Motor neuron (in vitro differentiated cells): Measurements from ENCODE around the gene CIDEC. TPM values are rescaled to one million over a fixed set of nuclear protein-coding genes. Genes with fewer than 3 reads are reported as not detected.
"Not testable (repeated sequence)": the region's sequence is repeated elsewhere in the genome, so short reads cannot be mapped to it uniquely, and the experiment has no call there.

Experiments used
- ATAC-seq, 8 experiments: fragments of 200-7000 bp; cut with Tn5 transposase; replicated peaks in 6 of 8; 2 replicates each; pipeline ENCODE4 v1.8.0; 2021; ENCODE audit warnings: mild to moderate bottlenecking in 8 of 8, moderate library complexity in 8 of 8
- H3K27ac ChIP-seq, 2 donors: fragments of 250-450 bp; sonication (Bioruptor Pico); 2 replicates each; pipeline ENCODE4 v1.9.0; 2021; ENCODE audit warnings: antibody characterized with exemption in 2 of 2, mild to moderate bottlenecking in 2 of 2, moderate library complexity in 1 of 2
- H3K4me1 ChIP-seq, 2 donors: fragments of 250-450 bp; sonication (Bioruptor Pico); replicated peaks in 1 of 2; 2 replicates each; pipeline ENCODE4 v1.6.1; 2021; ENCODE audit warnings: antibody characterized with exemption in 2 of 2, mild to moderate bottlenecking in 2 of 2, moderate library complexity in 1 of 2
- H3K4me3 ChIP-seq, 5 donors: fragments of 250-450 bp; sonication (Bioruptor Pico); 2 replicates each; pipeline ENCODE4 v1.9.0; 2021; ENCODE audit warnings: antibody characterized with exemption in 5 of 5, mild to moderate bottlenecking in 5 of 5, moderate library complexity in 4 of 5
- WGBS, 10 experiments: fragments of 450-650 bp; shearing (Covaris generic); methylation state at CpG; one replicate each; pipeline ENCODE4 v1.0.0; 2022; 5-methylcytosine and 5-hydroxymethylcytosine counted together
- in situ Hi-C, 9 experiments: fragments of 400-800 bp; cut with MboI; loops; one replicate each; pipeline ENCODE4 v1.15.0; 2021; ENCODE audit warnings: low sequenced_read_pairs in 9 of 9, low pct_unique_long_range_greater_than_20kb in 2 of 9; ENCODE audit not compliant: unreplicated experiment in 9 of 9
- total RNA-seq, 8 experiments: library from RNA; unstranded; fragments of 300-600 nt; gene quantifications; 2 replicates each; pipeline versions ENCODE4 v1.2.3 to v1.2.4, GENCODE V29; 2022

CIDEC gene
- total RNA-seq, 8 experiments from 2014 or later, result 0.43 TPM; not detected in 7

DNA sequence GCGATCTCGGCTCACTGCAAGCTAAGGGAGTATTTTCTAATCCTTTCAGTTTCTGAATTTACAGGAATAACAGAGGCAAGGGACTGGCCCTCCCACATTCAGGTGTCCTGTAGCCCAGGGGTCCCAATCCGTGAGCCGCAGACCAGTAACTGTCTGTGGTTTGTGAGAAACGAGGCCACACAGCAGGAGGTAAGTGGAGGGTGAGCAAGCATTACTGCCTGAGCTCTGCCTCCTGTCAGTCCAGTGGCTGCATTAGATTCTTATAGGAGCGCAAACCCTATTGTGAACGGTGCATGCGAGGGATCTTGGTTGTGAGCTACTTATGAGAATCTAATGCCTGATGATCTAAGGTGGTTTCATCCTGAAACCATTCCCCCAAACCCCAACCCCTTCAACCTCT is 31.8 kb upstream of the CIDEC start:
- ATAC-seq, result no peak
- in situ Hi-C loops, result no loop called here
- 58 to 100% (median 90%) methylated on average over 1 to 8 of the region's 8 CpGs; no CpG with 5 or more reads in 1 of the 10 experiments for WGBS, 10 experiments
- peaks cover 11 to 22% of the 10 kb centered on the region in 2 donors for H3K4me1 ChIP-seq
- no peak overlapping the region for H3K27ac ChIP-seq
- no peak overlapping the region for H3K4me3 ChIP-seq

DNA sequence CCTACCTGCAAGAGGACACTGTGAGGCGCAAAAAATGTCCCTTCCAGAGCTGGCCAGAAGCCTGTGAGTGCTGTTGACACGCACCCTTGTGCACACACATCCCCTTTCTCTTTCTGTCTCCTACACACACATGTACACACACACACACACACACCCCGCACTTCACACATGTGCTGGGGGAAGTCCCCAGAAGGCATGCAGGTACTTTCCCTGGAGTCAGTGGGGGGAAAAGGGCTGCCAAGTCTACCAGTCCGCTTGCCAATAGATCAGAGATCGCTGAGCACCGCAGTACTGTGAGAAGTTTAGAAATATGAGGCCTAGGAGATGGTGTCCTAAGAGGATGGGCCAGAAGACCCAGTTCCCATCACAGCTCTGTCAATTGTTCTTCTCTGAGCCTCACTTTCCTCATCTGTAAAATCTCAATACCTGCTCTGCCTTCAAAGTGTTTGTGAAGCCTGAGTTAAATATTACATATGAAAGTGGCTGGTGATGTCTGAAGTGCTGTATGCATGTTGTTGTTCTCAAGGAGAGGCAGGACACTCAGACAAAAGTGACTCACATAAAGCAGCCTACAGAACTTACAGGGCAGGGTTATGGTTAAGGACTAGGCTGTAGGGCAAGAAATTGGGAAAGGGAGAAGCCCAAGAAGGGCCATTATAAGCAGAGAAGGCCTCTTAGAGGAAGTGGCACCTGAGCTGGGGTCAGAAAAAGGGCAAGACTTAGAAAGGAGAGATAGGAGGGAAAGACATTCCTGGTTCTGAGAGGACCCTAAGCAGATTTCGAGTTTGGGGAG is 29.4 kb upstream of the CIDEC start:
- 17 to 82% (median 55%) methylated on average over 1 to 4 of the region's 7 CpGs; no CpG with 5 or more reads in 2 of the 10 experiments for WGBS, 10 experiments
- in situ Hi-C loops, result no loop called here
- Histone ChIP-seq H3K27ac (no peak overlapping the region), H3K4me1 (no peaks in the 10 kb centered on the region), H3K4me3 (no peak overlapping the region)
- ATAC-seq, result peak in 1 of 8 experiments; percentile 28

DNA sequence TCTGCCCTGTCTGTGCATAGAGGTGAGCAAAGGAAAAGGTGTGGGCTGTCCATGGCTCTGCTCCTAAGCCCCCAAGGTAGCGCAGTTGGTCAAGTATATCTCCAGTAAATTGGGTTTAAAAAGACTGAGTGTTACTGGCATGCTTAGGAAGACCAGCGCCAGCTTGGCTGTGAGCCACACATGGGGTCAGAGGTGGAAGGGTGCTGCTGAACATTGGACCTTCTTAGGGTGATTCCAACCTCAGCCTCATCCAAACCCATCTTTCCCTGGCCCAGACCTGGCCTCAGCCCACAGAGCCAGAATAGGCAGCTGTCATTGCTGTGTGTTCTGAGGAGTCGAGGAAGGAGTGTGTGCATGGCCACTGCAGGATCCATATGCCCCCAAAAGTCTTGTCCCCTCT is 28.2 kb upstream of the CIDEC start:
- Histone ChIP-seq H3K4me1 (no peaks in the 10 kb centered on the region), H3K4me3 (no peak overlapping the region), H3K27ac (no peak overlapping the region)
- in situ Hi-C loops, result no loop called here
- WGBS, 10 experiments, result 83 to 100% (median 92%) methylated on average over 1 to 2 of the region's 3 CpGs; no CpG with 5 or more reads in 5 of the 10 experiments
- no peak for ATAC-seq

DNA sequence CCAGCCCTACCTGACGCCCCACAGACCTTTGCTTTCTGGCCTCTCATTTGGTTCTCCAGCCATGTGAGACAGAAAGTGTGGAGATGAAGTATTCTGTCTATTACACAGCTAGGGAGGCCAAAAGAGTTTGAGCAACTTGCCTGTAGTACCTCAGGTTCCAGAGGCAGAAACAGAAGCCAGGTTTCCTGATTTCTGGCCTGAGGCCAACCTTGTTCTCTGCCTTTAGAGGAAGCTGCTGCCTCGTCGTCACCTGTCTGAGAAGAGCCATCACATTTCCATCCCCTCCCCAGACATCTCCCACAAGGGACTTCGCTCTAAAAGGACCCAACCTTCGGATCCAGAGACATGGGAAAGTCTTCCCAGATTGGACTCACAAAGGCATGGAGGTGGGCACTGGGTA is 26.4 kb upstream of the CIDEC start:
- no peak overlapping the region for H3K27ac ChIP-seq
- no peak overlapping the region for H3K4me3 ChIP-seq
- no peaks in the 10 kb centered on the region for H3K4me1 ChIP-seq
- in situ Hi-C loops, result no loop called here
- 40 to 100% (median 84%) methylated on average over 1 to 3 of the region's 5 CpGs; no CpG with 5 or more reads in 4 of the 10 experiments for WGBS, 10 experiments
- ATAC-seq, result no peak

DNA sequence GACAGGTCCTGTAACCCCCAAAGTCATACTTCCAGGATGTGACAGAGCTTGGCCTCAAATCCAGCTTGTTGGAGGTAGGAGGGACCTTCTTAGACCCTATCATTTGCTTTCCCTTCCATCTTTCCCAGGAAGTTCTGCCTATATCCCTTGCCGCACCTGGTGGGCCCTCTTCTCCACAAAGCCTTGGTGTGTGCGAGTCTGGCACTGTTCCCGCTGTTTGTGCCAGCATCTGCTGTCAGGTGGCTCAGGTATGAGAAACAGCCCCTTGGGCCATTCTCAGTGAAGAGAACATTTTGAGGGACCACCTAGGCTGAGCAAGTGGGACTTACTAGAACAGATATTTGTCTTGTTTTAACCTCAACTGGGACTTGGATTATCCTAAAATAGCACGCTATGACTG is 23.9 kb upstream of the CIDEC start:
- WGBS, 10 experiments, result 73 to 100% (median 100%) methylated on average over 1 to 2 of the region's 4 CpGs; no CpG with 5 or more reads in 2 of the 10 experiments
- ATAC-seq, result no peak
- no peaks in the 10 kb centered on the region for H3K4me1 ChIP-seq

DNA sequence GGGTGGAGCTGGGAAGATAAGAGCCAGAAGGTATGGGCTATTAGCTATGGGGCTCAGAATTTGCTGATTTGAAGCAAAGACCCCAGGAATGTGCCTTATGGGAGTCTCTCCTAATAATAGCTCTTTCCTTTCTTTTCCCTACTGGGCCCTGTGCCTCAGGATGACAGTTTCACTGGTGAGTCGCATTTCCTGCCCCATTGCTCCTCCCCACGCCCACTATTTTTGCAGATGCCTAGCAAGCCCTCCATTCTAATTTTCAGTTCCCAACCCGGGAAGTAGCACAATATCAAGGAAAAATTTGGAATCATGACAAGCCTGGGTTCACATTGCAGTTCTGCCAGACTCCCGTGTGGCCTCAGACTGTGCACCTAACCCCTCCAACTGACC is 23.2 kb upstream of the CIDEC start:
- 14 to 83% (median 51%) methylated on average over 1 to 4 of the region's 4 CpGs; no CpG with 5 or more reads in 3 of the 10 experiments for WGBS, 10 experiments
- in situ Hi-C loops, result no loop called here
- H3K27ac ChIP-seq, result no peak overlapping the region
- ATAC-seq, result peak in 2 of 8 experiments; percentile 38 to 47
- H3K4me1 ChIP-seq, result no peaks in the 10 kb centered on the region
- no peak overlapping the region for H3K4me3 ChIP-seq

More for the DNA sequence above, 23.9 kb upstream of the CIDEC start:
- in situ Hi-C loops, result no loop called here
- Histone ChIP-seq H3K4me3 (no peak overlapping the region), H3K27ac (no peak overlapping the region)

DNA sequence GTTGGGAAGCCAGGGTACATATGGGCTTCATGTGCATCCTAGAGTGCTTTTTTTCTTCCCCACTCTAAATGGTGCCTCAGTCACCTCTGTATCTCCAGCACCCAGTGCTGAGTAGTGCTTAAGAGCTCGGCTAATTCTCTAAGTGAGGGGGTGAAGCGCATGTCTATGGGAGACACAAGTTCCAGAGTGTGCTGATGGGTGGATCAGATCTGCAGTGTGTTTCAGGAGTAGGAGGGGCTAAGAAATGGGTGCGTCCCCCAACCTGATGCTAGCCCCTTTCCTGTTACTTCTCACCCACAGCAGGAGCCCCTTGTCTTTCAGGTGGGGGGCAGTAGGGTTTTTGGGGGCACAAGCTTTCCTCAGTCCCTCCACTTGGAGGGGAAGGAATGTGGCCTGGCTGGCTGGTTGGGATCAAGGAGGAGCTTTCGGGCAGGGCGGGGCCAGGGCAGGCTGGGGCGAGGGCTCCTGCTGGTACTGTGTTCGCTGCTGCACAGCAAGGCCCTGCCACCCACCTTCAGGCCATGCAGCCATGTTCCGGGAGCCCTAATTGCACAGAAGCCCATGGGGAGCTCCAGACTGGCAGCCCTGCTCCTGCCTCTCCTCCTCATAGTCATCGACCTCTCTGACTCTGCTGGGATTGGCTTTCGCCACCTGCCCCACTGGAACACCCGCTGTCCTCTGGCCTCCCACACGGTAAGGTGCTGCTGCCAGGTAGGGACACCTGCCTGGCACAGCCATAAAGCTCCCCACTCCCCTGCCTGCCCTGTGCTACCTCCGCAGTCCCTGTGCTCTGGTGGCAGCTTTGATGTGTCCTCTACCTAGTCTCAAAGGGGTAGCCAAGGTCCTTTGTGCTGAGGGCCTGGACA is 22.6 kb upstream of the CIDEC start, which contains the start of gene IL17RE:
Gene IL17RE (plus strand): TSS at position 477 of the 866 bp plus-strand sequence. CDS start 85 bp downstream, at position 562.
- in situ Hi-C loops, result no loop called here
- H3K27ac ChIP-seq, result no peak within 1 kb of the TSS
- 80 to 100% (median 85%) methylated on average over 1 to 4 of the region's 13 CpGs; no CpG with 5 or more reads in 6 of the 10 experiments for whole genome bisulfite sequencing, 10 experiments
- peak in 5 of 8 experiments; percentile 9 to 64 (median 30) for ATAC-seq
- no peak within 1 kb of the TSS for H3K4me3 ChIP-seq
- peaks cover 0 to 4% of the 10 kb centered on the region in 2 donors for H3K4me1 ChIP-seq

DNA sequence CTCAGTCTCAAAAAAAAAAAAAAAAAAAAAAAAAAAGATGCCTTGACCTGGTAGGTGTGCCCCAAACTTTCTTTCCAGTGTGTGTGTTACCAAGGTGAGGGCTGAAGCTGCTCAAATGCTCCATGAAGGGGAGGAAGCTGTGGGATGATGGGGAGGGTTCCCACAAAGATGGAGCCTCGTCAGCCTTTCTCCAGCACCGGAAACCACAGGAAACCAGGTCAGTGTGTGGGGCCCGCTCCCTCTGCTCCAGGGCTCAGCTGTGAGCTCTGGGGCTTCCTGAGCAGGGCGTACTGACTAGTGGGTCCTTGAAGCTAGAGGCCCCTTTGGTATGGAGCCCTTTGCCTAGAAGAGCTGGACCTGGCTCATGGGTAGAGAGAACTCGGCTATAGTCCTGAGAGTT is 21.9 kb upstream of the CIDEC start:
- Histone ChIP-seq H3K4me1 (peaks cover 0 to 5% of the 10 kb centered on the region in 2 donors), H3K27ac (no peak overlapping the region), H3K4me3 (no peak overlapping the region)
- in situ Hi-C loops, result no loop called here
- no peak for ATAC-seq
- WGBS, 10 experiments, result 74 to 100% (median 100%) methylated on average over 1 to 4 of the region's 5 CpGs; no CpG with 5 or more reads in 4 of the 10 experiments

DNA sequence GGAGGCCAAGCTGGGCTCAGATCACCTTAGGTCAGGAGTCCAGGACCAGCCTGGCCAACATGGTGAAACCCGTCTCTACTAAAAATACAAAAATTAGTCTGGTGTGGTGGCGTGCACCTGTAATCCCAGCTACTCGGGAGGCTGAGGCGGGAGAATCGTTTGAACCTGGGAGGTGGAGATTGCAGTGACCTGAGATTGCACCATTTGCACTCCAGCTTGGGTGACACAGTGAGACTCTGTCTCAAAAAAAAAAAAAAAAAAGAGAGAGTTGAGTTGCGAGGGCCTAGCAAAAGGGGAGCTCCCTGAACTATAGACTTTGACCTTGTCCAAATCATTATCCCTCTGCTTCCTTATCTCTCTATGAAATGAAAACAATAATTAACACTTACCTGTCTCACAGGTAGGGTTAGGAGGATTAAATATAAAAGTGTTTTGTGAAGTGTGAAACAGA is 20.9 kb upstream of the CIDEC start:
- in situ Hi-C loops, ATAC-seq: not testable (repeated sequence)
- 82 to 100% (median 93%) methylated on average over 1 to 5 of the region's 6 CpGs; no CpG with 5 or more reads in 5 of the 10 experiments for WGBS, 10 experiments

DNA sequence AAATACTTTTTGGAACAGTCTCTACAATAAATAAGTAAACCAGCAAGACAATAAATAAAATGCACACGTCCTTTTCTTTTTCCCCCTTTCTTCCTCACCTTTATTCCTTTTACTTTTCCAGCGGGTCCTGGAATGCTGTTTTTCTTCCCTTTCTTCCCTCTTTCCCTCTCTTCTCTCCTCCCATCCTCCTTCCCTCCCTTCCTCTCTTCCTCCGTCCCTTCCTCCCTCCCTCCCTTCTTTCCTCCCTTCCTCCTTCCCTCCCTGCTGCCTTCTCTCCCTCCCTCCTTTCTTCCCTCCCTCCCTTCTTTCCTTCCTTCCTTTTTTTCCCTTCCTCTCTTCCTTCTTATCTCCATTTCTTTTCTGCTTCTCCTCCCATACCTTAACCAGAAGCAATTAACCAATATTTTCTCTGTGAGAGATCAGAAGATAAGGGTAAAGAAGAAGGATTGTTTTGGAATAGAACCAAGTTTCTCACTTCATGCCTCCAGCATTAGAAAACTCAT is 19.3 kb upstream of the CIDEC start:
- in situ Hi-C loops, result no loop called here
- no peak for ATAC-seq
- Histone ChIP-seq H3K4me3 (no peak overlapping the region), H3K27ac (no peak overlapping the region), H3K4me1 (peaks cover 0 to 5% of the 10 kb centered on the region in 2 donors)
- WGBS, 10 experiments, result 55 to 88% (median 70%) methylated on average over 1 to 3 of the region's 3 CpGs; no CpG with 5 or more reads in 3 of the 10 experiments

More for the DNA sequence above, 20.9 kb upstream of the CIDEC start:
- not testable (repeated sequence) for H3K4me3 ChIP-seq, H3K27ac ChIP-seq, H3K4me1 ChIP-seq

DNA sequence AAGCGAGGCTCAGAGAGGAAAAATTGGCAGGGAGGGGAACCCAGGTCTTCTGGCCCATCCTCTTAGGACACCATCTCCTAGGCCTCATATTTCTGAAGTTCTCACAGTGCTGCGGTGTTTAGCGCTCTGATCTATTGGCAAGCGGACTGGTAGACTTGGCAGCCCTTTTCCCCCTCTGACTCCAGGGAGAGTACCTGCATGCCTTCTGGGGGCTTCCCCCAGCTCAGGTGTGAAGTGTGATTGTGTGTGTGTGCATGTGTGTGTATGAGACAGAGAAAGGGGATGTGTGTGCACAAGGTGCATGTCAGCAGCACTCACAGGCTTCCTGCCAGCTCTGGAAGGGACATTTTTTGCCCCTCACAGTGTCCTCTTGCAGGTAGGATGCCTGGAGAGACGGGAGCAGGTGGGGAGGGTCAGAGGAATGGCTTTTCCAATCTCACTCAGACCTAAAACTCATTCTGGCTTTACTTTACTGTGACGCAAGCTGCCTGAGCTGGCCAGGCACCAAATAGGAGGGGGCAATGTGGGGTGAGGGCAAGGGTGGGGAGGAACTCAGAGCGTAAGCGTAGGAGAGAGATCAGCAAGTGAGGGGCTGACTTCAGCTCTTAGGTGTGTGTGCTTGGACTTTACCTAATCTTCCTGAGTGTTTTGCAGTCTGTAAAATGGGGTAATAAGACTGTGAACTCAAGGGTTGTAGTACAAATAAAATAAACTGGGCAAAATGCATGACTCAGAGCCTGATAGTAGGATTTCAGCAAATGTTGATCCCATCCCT is 18.6 kb upstream of the CIDEC start:
- in situ Hi-C loops, result no loop called here
- Histone ChIP-seq H3K27ac (no peak overlapping the region), H3K4me3 (no peak overlapping the region), H3K4me1 (peaks cover 0 to 5% of the 10 kb centered on the region in 2 donors)
- no peak for ATAC-seq
- WGBS, 10 experiments, result 20 to 100% (median 69%) methylated on average over 1 to 3 of the region's 8 CpGs; no CpG with 5 or more reads in 4 of the 10 experiments
